HCT116 (cell line): ENCODE results near the gene RBP5. TPM values are rescaled to one million over a fixed set of nuclear protein-coding genes. Genes with fewer than 3 reads are reported as not detected.

Experiments used
- ATAC-seq: fragments of 200-7000 bp; cut with Tn5 transposase; 2 replicates; pipeline ENCODE4 v1.9.1; 2020; ENCODE audit warnings: mild to moderate bottlenecking, moderate library complexity
- BruUV-seq: library from RNA; stranded (reverse); fragments of 400-500 nt; replicated peaks from 2 replicates; lab custom pipeline; 2021; lab: Mats Ljungman, UMichigan
- CTCF ChIA-PET: fragments of 300-600 bp; sonication (Branson Sonifier 250); formaldehyde crosslinking; loops from one replicate; lab custom pipeline; 2021; ENCODE audit warnings: antibody characterized with exemption; lab: Charles Lee
- POLR2A ChIA-PET: fragments of 300-600, 350-600 bp; sonication (Branson Sonifier 250); formaldehyde crosslinking; loops from one replicate; lab custom pipeline; 2021; ENCODE audit warnings: antibody characterized with exemption; lab: Charles Lee
- RAD21 ChIA-PET, 2 experiments: fragments of 300-600 bp; sonication (Branson Sonifier 250); formaldehyde crosslinking; loops; one replicate each; lab custom pipeline; 2023; ENCODE audit warnings: low total read pairs in 2 of 2; ENCODE audit not compliant: uncharacterized antibody in 2 of 2, unreplicated experiment in 2 of 2, low non-redundant PET in 1 of 2; lab: Charles Lee
- DNase-seq: peaks from one replicate; pipeline ENCODE4 v3.0.0-alpha.2; 2010; ENCODE audit warnings: low read depth, low spot score
- H2AFZ ChIP-seq: fragments of 200-600 bp; shearing (Covaris generic), sonication (generic); 2 replicates; pipeline ENCODE4 v1.6.1; 2017; ENCODE audit warnings: low read depth, mixed run types, mixed read lengths, antibody characterized with exemption, low read length; ENCODE audit not compliant: poor library complexity, severe bottlenecking
- H3K27ac ChIP-seq: 2 replicates; pipeline ENCODE4 v1.5.1; 2012; ENCODE audit warnings: low read depth, low read length
- H3K27me3 ChIP-seq: fragments of 200-600 bp; sonication (generic); 2 replicates; pipeline ENCODE4 v1.6.1; 2016; ENCODE audit warnings: mixed run types, low read length, mixed read lengths; ENCODE audit not compliant: insufficient read depth
- H3K36me3 ChIP-seq, 2 experiments: fragments of 200-500 bp in 1 of 2; fragments of 200-600 bp in 1 of 2; sonication (Bioruptor generic) in 1 of 2; sonication (generic) in 1 of 2; 2 replicates each; pipeline versions ENCODE4 v1.5.1 to v1.6.1; 2014 to 2016; ENCODE audit warnings: low read length in 2 of 2, inconsistent platforms in 1 of 2, mixed read lengths in 1 of 2, mixed run types in 1 of 2; ENCODE audit not compliant: insufficient read depth in 2 of 2, control insufficient read depth in 1 of 2
- H3K4me1 ChIP-seq, 2 experiments: fragments of 200-600 bp in 1 of 2; sonication (generic) in 1 of 2; 2 replicates each; pipeline versions ENCODE4 v1.5.1 to v1.6.1; 2012 to 2017; ENCODE audit warnings: low read length in 2 of 2, inconsistent platforms in 1 of 2, mild to moderate bottlenecking in 1 of 2, mixed read lengths in 1 of 2, mixed run types in 1 of 2, moderate library complexity in 1 of 2; ENCODE audit not compliant: insufficient read depth in 2 of 2, control insufficient read depth in 1 of 2
- H3K4me2 ChIP-seq: fragments of 200-600 bp; sonication (generic); 2 replicates; pipeline ENCODE4 v1.6.1; 2017; ENCODE audit warnings: mixed run types, low read length, mixed read lengths
- H3K4me3 ChIP-seq, 2 experiments: fragments of 200-600 bp in 1 of 2; sonication (generic) in 1 of 2; replicated peaks in 1 of 2; 2 replicates each; pipeline ENCODE4 v1.5.1; 2011 to 2016; ENCODE audit warnings: low read length in 2 of 2, control low read depth in 1 of 2, low read depth in 1 of 2, mild to moderate bottlenecking in 1 of 2, mixed read lengths in 1 of 2, mixed run types in 1 of 2
- H3K79me2 ChIP-seq: fragments of 200-600 bp; sonication (generic); 2 replicates; pipeline ENCODE4 v1.6.1; 2017; ENCODE audit warnings: mild to moderate bottlenecking, mixed run types, low read length, moderate library complexity, mixed read lengths; ENCODE audit not compliant: insufficient read depth
- H3K9ac ChIP-seq: fragments of 200-600 bp; sonication (generic); 2 replicates; pipeline ENCODE4 v1.6.1; 2016; ENCODE audit warnings: low read length, mixed read lengths
- H3K9me2 ChIP-seq: fragments of 200-600 bp; sonication (generic), shearing (Covaris generic); 2 replicates; pipeline ENCODE4 v1.6.1; 2017; ENCODE audit warnings: mixed run types, mild to moderate bottlenecking, moderate library complexity; ENCODE audit not compliant: insufficient read depth
- H3K9me3 ChIP-seq, 2 experiments: fragments of 200-500 bp in 1 of 2; fragments of 200-600 bp in 1 of 2; sonication (Bioruptor generic) in 1 of 2; sonication (generic) in 1 of 2; 2 replicates each; pipeline ENCODE4 v1.6.1; 2014 to 2017; ENCODE audit warnings: low read length in 2 of 2, mixed read lengths in 2 of 2, inconsistent platforms in 1 of 2, low read depth in 1 of 2, mild to moderate bottlenecking in 1 of 2, mixed run types in 1 of 2, moderate library complexity in 1 of 2; ENCODE audit not compliant: control insufficient read depth in 1 of 2, insufficient read depth in 1 of 2
- H4K20me1 ChIP-seq: fragments of 200-600 bp; sonication (generic), shearing (Covaris generic); 2 replicates; pipeline ENCODE4 v1.6.1; 2017; ENCODE audit warnings: mixed run types, mild to moderate bottlenecking, moderate library complexity; ENCODE audit not compliant: insufficient read depth
- ATF3 ChIP-seq: IDR thresholded peaks from 2 replicates; pipeline ENCODE4 v1.6.1; 2012
- CBX3 ChIP-seq: IDR thresholded peaks from 2 replicates; pipeline ENCODE4 v1.6.1; 2012; ENCODE audit warnings: low read depth
- CEBPB ChIP-seq: IDR thresholded peaks from 2 replicates; pipeline ENCODE4 v1.6.1; 2012; ENCODE audit warnings: low read depth
- ELF1 ChIP-seq: IDR thresholded peaks from 2 replicates; pipeline ENCODE4 v1.6.1; 2012; ENCODE audit warnings: low read depth, borderline replicate concordance
- FOSL1 ChIP-seq: IDR thresholded peaks from 2 replicates; pipeline ENCODE4 v1.6.1; 2012; ENCODE audit warnings: low read depth
- JUND ChIP-seq: IDR thresholded peaks from 2 replicates; pipeline ENCODE4 v1.6.1; 2012
- POLR2A ChIP-seq: IDR thresholded peaks from 2 replicates; pipeline ENCODE4 v1.7.0; 2011; ENCODE audit warnings: borderline replicate concordance; ENCODE audit not compliant: insufficient read depth, insufficient read length; ENCODE audit errors: extremely low read depth
- RAD21 ChIP-seq: IDR thresholded peaks from 2 replicates; pipeline ENCODE4 v1.6.1; 2012; ENCODE audit warnings: low read depth, mild to moderate bottlenecking
- SP1 ChIP-seq: IDR thresholded peaks from 2 replicates; pipeline ENCODE4 v1.6.1; 2012; ENCODE audit warnings: low read depth
- YY1 ChIP-seq: IDR thresholded peaks from 2 replicates; pipeline ENCODE4 v1.6.1; 2011; ENCODE audit warnings: low read length, low read depth, moderate library complexity, mild to moderate bottlenecking; ENCODE audit not compliant: insufficient replicate concordance; ENCODE audit errors: extremely low read depth
- ZNF274 ChIP-seq: fragments of 200-500 bp; sonication (Bioruptor generic); IDR thresholded peaks from 2 replicates; pipeline ENCODE4 v1.6.1; 2014; ENCODE audit warnings: mild to moderate bottlenecking, low read depth, low read length, inconsistent platforms
- intact Hi-C: fragments of 100-400 bp; cut with micrococcal nuclease; formaldehyde crosslinking; loops from 2 replicates; pipeline ENCODE4 v1.10.0; 2022
- total RNA-seq: library from RNA; stranded (reverse); gene quantifications from one replicate; pipeline ENCODE4 v1.2.1, GENCODE V29; 2021; ENCODE audit not compliant: unreplicated experiment
- TF ChIP-seq, protein P1 (sequence below): IDR thresholded peaks from 2 replicates; pipeline ENCODE4 v1.6.1; 2011; ENCODE audit warnings: mild to moderate bottlenecking, low read length, moderate library complexity; ENCODE audit not compliant: insufficient replicate concordance; ENCODE audit errors: extremely low read depth

The RBP5 gene
- total RNA-seq, 1 experiment from 2014 or later = 0.22 TPM

- TF ChIP-seq, protein P1, sequence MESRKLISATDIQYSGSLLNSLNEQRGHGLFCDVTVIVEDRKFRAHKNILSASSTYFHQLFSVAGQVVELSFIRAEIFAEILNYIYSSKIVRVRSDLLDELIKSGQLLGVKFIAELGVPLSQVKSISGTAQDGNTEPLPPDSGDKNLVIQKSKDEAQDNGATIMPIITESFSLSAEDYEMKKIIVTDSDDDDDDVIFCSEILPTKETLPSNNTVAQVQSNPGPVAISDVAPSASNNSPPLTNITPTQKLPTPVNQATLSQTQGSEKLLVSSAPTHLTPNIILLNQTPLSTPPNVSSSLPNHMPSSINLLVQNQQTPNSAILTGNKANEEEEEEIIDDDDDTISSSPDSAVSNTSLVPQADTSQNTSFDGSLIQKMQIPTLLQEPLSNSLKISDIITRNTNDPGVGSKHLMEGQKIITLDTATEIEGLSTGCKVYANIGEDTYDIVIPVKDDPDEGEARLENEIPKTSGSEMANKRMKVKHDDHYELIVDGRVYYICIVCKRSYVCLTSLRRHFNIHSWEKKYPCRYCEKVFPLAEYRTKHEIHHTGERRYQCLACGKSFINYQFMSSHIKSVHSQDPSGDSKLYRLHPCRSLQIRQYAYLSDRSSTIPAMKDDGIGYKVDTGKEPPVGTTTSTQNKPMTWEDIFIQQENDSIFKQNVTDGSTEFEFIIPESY = no peak
- no peak for TF ChIP-seq RAD21
- TF ChIP-seq POLR2A = no peak
- TF ChIP-seq SP1 = no peak
- no peak for TF ChIP-seq JUND
- TF ChIP-seq CEBPB = no peak
- no peak for TF ChIP-seq ELF1
- no peak for TF ChIP-seq CBX3
Measured at GRCh38 chr12:7121324-7121723, 7.4 kb downstream of the RBP5 start (continued).

GRCh38 chr12:7120166-7120565 is 8.5 kb downstream of the RBP5 start:
- H3K4me1 ChIP-seq = peaks cover 0 to 4% of the 10 kb centered on the region in 2 experiments; a peak in 1 of 4 replicates
- intact Hi-C loops = no loop called here
- RAD21 ChIA-PET = no interaction called here
- DNase-seq (no peak), ATAC-seq (no peak)
- no peaks in the 10 kb centered on the region for H4K20me1 ChIP-seq
- H3K27me3 ChIP-seq = no peaks in the 10 kb centered on the region
- no peak overlapping the region for H3K27ac ChIP-seq
- no peaks in the 10 kb centered on the region for H3K9me3 ChIP-seq
- H3K9me2 ChIP-seq = no peaks in the 10 kb centered on the region
- no TSS peak for BruUV-seq
- H2AFZ ChIP-seq = no peak overlapping the region
- H3K4me2 ChIP-seq = no peak overlapping the region
- TF ChIP-seq CEBPB (no peak), YY1 (no peak), FOSL1 (no peak), ZNF274 (no peak), ATF3 (no peak)
- TF ChIP-seq, all 23 proteins: peak for 0
- H3K36me3 ChIP-seq = no peaks in the 10 kb centered on the region
- no peaks in the 10 kb centered on the region for H3K79me2 ChIP-seq
- ChIA-PET CTCF (no interaction called here), POLR2A (no interaction called here)
- H3K9ac ChIP-seq = no peak overlapping the region
- no peak overlapping the region for H3K4me3 ChIP-seq
